Brain microvascular endothelial cell (primary cell): Measurements from ENCODE around the gene LRMDA.

ENCODE experiments used
- DNase-seq: peaks from one replicate; pipeline ENCODE4 v3.0.0-alpha.2; 2020
- H3K27ac ChIP-seq: fragments of 250-450 bp; sonication (Bioruptor Pico); 2 replicates; pipeline ENCODE4 v1.5.1; 2020; ENCODE audit warnings: mild to moderate bottlenecking, moderate library complexity
- H3K27me3 ChIP-seq: fragments of 250-450 bp; sonication (Bioruptor Pico); replicated peaks from 2 replicates; pipeline ENCODE4 v1.5.1; 2020; ENCODE audit warnings: mild to moderate bottlenecking
- H3K36me3 ChIP-seq: fragments of 250-450 bp; sonication (Bioruptor Pico); replicated peaks from 2 replicates; pipeline ENCODE4 v1.5.1; 2020; ENCODE audit warnings: mild to moderate bottlenecking
- H3K4me3 ChIP-seq: 2 replicates; pipeline ENCODE4 v1.5.1; 2011; ENCODE audit warnings: low read depth, mild to moderate bottlenecking, control low read depth, low read length, moderate library complexity
- CTCF ChIP-seq: IDR thresholded peaks from 2 replicates; pipeline ENCODE4 v1.5.1; 2011; ENCODE audit warnings: low read depth, mild to moderate bottlenecking, moderate library complexity, low read length, control low read depth, inconsistent platforms; ENCODE audit errors: missing control alignments
- in situ Hi-C: cut with HindIII; loops from 2 replicates; pipeline ENCODE4 v1.10.0; 2017; ENCODE audit warnings: low sequenced_read_pairs, low pct_ligation_motif_present

Gene LRMDA

GRCh38 chr10:75582102-75582501, 150.7 kb downstream of the LRMDA start:
- no peak overlapping the region for H3K27ac ChIP-seq
- H3K27me3 ChIP-seq: no peaks in the 10 kb centered on the region
- no peak for TF ChIP-seq CTCF
- H3K4me3 ChIP-seq: no peak overlapping the region
- in situ Hi-C loops: no loop called here
- DNase-seq: no peak
- H3K36me3 ChIP-seq: no peaks in the 10 kb centered on the region

- no peak for TF ChIP-seq CTCF
- no peak for DNase-seq
- H3K27me3 ChIP-seq: no peaks in the 10 kb centered on the region
- no peaks in the 10 kb centered on the region for H3K36me3 ChIP-seq
- H3K27ac ChIP-seq: no peak overlapping the region
- in situ Hi-C loops: no loop called here
- no peak overlapping the region for H3K4me3 ChIP-seq
Observed at GRCh38 chr10:75585294-75585693, 153.9 kb downstream of the LRMDA start.

GRCh38 chr10:75586814-75587213, 155.4 kb downstream of the LRMDA start:
- in situ Hi-C loops: no loop called here

GRCh38 chr10:75588031-75588430, 156.6 kb downstream of the LRMDA start:
- H3K27me3 ChIP-seq: no peaks in the 10 kb centered on the region
- DNase-seq: no peak
- H3K27ac ChIP-seq: no peak overlapping the region
- H3K4me3 ChIP-seq: no peak overlapping the region
- TF ChIP-seq CTCF: no peak
- in situ Hi-C loops: no loop called here
- H3K36me3 ChIP-seq: no peaks in the 10 kb centered on the region

More at GRCh38 chr10:75586814-75587213, 155.4 kb downstream of the LRMDA start:
- TF ChIP-seq CTCF: no peak
- no peaks in the 10 kb centered on the region for H3K36me3 ChIP-seq
- H3K27ac ChIP-seq: no peak overlapping the region
- H3K27me3 ChIP-seq: no peaks in the 10 kb centered on the region
- no peak overlapping the region for H3K4me3 ChIP-seq
- DNase-seq: no peak

- no peaks in the 10 kb centered on the region for H3K36me3 ChIP-seq
- TF ChIP-seq CTCF: no peak
- no peaks in the 10 kb centered on the region for H3K27me3 ChIP-seq
- no peak overlapping the region for H3K4me3 ChIP-seq
- no peak for DNase-seq
- in situ Hi-C loops: no loop called here
- no peak overlapping the region for H3K27ac ChIP-seq
Observed at GRCh38 chr10:75589895-75590654, 158.7 kb downstream of the LRMDA start.
